Hepatocyte (in vitro differentiated cells): Measurements from ENCODE around the gene STIMATE.

Experiments
- CTCF ChIP-seq: fragments of 200-600 bp; sonication (generic); IDR thresholded peaks from 2 replicates; pipeline ENCODE4 v1.5.1; 2016; ENCODE audit warnings: antibody characterized with exemption, mild to moderate bottlenecking; ENCODE audit not compliant: poor library complexity
- EZH2 ChIP-seq: fragments of 200-600 bp; sonication (generic); IDR thresholded peaks from 2 replicates; pipeline ENCODE4 v1.6.1; 2016; ENCODE audit warnings: antibody characterized with exemption, mild to moderate bottlenecking, borderline replicate concordance
- EZH2phosphoT487 ChIP-seq: fragments of 200-600 bp; sonication (generic); IDR thresholded peaks from one replicate; pipeline ENCODE4 v1.6.1; 2018; ENCODE audit warnings: antibody characterized with exemption, mild to moderate bottlenecking, low read depth, moderate library complexity; ENCODE audit not compliant: unreplicated experiment, severe bottlenecking

DNA sequence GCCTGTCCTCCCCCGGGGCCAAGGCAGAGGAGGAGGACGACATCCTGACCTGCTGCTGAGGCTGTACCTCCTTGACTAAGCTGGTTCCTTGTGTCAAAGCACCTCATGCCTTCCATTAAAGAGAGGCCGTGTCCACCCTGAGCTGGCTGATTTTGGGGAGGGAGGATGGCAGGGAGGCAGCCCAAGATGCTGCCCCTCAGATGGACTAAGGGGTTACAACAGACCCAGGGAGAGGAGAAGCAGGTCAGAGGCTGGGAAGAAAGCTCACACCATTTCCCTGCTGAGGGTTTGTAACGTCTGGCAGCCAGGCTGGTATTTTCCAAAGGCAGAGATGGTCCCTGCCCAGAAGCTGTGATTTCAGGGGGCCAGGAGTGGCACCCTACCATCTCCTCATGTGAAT lies 105.4 kb downstream of the STIMATE start:
- TF ChIP-seq CTCF (no peak), EZH2phosphoT487 (no peak), EZH2 (no peak)
